ENCODE data around the gene GASK1A.

Gene GASK1A

GRCh38 chr3:43104660-43105595 is 125.8 kb downstream of the GASK1A start:
- Histone ChIP-seq H3K4me3 (ENCODE audit: insufficient read depth, low read depth, low read length, poor library complexity, severe bottlenecking) (peak overlapping the region; percentile 46), H3K36me3 (ENCODE audit: control insufficient read depth, insufficient read depth, low read length) (no peaks in the 10 kb centered on the region), H3K4me1 (ENCODE audit: control insufficient read depth, insufficient read depth, low read length, poor library complexity, severe bottlenecking) (peaks cover 13% of the 10 kb centered on the region), H3K27ac (ENCODE audit: insufficient read depth, low read length, poor library complexity, severe bottlenecking) (no peak overlapping the region), H3K9me3 (ENCODE audit: control insufficient read depth, low read length) (no peaks in the 10 kb centered on the region), H3K27me3 (replicated peaks; ENCODE audit: control insufficient read depth, insufficient read depth, low read length, poor library complexity, severe bottlenecking) (no peaks in the 10 kb centered on the region)
- DNase-seq: no peak

- no peaks in the 10 kb centered on the region for H3K27me3 ChIP-seq (replicated peaks; ENCODE audit: control insufficient read depth, insufficient read depth, low read length, poor library complexity, severe bottlenecking)
- H3K27ac ChIP-seq (ENCODE audit: insufficient read depth, low read length, poor library complexity, severe bottlenecking): peak within 1 kb of the TSS; percentile 54
- no peaks in the 10 kb centered on the region for H3K36me3 ChIP-seq (ENCODE audit: control insufficient read depth, insufficient read depth, low read length)
- peak within 1 kb of the TSS; percentile 71 for H3K4me3 ChIP-seq (ENCODE audit: insufficient read depth, low read depth, low read length, poor library complexity, severe bottlenecking)
- peaks cover 13% of the 10 kb centered on the region for H3K4me1 ChIP-seq (ENCODE audit: control insufficient read depth, insufficient read depth, low read length, poor library complexity, severe bottlenecking)
- H3K9me3 ChIP-seq (ENCODE audit: control insufficient read depth, low read length): no peaks in the 10 kb centered on the region
- DNase-seq: peak; percentile 69 to 78 (median 73)
Measured at GRCh38 chr3:43105596-43106292, 126.6 kb downstream of the GASK1A start, which contains the start of gene POMGNT2. Gene POMGNT2, minus strand, starts transcription at chr3:43106079. Its CDS starts 24,648 bp downstream, at chr3:43081431.

GRCh38 chr3:43106293-43106628 is 127.2 kb downstream of the GASK1A start:
- Histone ChIP-seq H3K27ac (ENCODE audit: insufficient read depth, low read length, poor library complexity, severe bottlenecking) (no peak overlapping the region), H3K4me1 (ENCODE audit: control insufficient read depth, insufficient read depth, low read length, poor library complexity, severe bottlenecking) (peaks cover 13% of the 10 kb centered on the region), H3K36me3 (ENCODE audit: control insufficient read depth, insufficient read depth, low read length) (no peaks in the 10 kb centered on the region), H3K9me3 (ENCODE audit: control insufficient read depth, low read length) (no peaks in the 10 kb centered on the region), H3K27me3 (replicated peaks; ENCODE audit: control insufficient read depth, insufficient read depth, low read length, poor library complexity, severe bottlenecking) (no peaks in the 10 kb centered on the region), H3K4me3 (ENCODE audit: insufficient read depth, low read depth, low read length, poor library complexity, severe bottlenecking) (peak overlapping the region; percentile 71)
- no peak for DNase-seq
